H9 (cell line): ENCODE measurements around the gene THTPA. TPM values are rescaled to one million over a fixed set of nuclear protein-coding genes. Genes with fewer than 3 reads are reported as not detected.

ENCODE experiments used
- DNase-seq: peaks from one replicate; pipeline ENCODE4 v3.0.0-alpha.2; 2017
- H2AFZ ChIP-seq: one replicate; pipeline ENCODE4 v1.6.1; 2013; ENCODE audit warnings: mild to moderate bottlenecking, low read length, control low read depth, moderate library complexity
- H2AK5ac ChIP-seq: 2 replicates; pipeline ENCODE4 v1.6.1; 2013; ENCODE audit warnings: low read length, control low read depth, mixed read lengths; ENCODE audit not compliant: insufficient read length
- H2BK120ac ChIP-seq: one replicate; pipeline ENCODE4 v1.6.1; 2013; ENCODE audit warnings: low read depth, mild to moderate bottlenecking, low read length, control low read depth, inconsistent platforms; ENCODE audit not compliant: poor library complexity, severe bottlenecking
- H2BK12ac ChIP-seq: 2 replicates; pipeline ENCODE4 v1.6.1; 2013; ENCODE audit warnings: low read length, control low read depth, mixed read lengths, low read depth; ENCODE audit not compliant: insufficient read length
- H2BK15ac ChIP-seq: 2 replicates; pipeline ENCODE4 v1.6.1; 2013; ENCODE audit warnings: low read depth, low read length, control low read depth
- H2BK20ac ChIP-seq: one replicate; pipeline ENCODE4 v1.6.1; 2013; ENCODE audit warnings: low read depth, mild to moderate bottlenecking, low read length, control low read depth, inconsistent platforms; ENCODE audit not compliant: poor library complexity, severe bottlenecking
- H2BK5ac ChIP-seq: 2 replicates; pipeline ENCODE4 v1.6.1; 2013; ENCODE audit warnings: low read length, control low read depth, mixed read lengths; ENCODE audit not compliant: insufficient read length
- H3K14ac ChIP-seq: 2 replicates; pipeline ENCODE4 v1.6.1; 2013; ENCODE audit warnings: low read length, control low read depth; ENCODE audit not compliant: insufficient read depth
- H3K18ac ChIP-seq: 2 replicates; pipeline ENCODE4 v1.6.1; 2013; ENCODE audit warnings: low read depth, mild to moderate bottlenecking, mixed read lengths, low read length, control low read depth; ENCODE audit not compliant: insufficient read length
- H3K23ac ChIP-seq: 2 replicates; pipeline ENCODE4 v1.6.1; 2013; ENCODE audit warnings: low read length, control low read depth, mixed read lengths, low read depth; ENCODE audit not compliant: insufficient read length
- H3K23me2 ChIP-seq: 2 replicates; pipeline ENCODE4 v1.6.1; 2013; ENCODE audit warnings: low read depth, mild to moderate bottlenecking, mixed read lengths, low read length, control low read depth; ENCODE audit not compliant: insufficient read length, poor library complexity, severe bottlenecking
- H3K27ac ChIP-seq: 2 replicates; pipeline ENCODE4 v1.5.1; 2013; ENCODE audit warnings: low read length, control low read depth, mixed read lengths, low read depth; ENCODE audit not compliant: insufficient read length
- H3K27me3 ChIP-seq: 2 replicates; pipeline ENCODE4 v1.6.1; 2013; ENCODE audit warnings: low read length, control low read depth, inconsistent platforms; ENCODE audit not compliant: insufficient read depth
- H3K4ac ChIP-seq: 2 replicates; pipeline ENCODE4 v1.6.1; 2013; ENCODE audit warnings: low read depth, mild to moderate bottlenecking, control low read depth, inconsistent platforms, low read length, moderate library complexity
- H3K4me1 ChIP-seq: 2 replicates; pipeline ENCODE4 v1.6.1; 2013; ENCODE audit warnings: low read length, control low read depth, inconsistent platforms; ENCODE audit not compliant: insufficient read depth
- H3K4me2 ChIP-seq: 2 replicates; pipeline ENCODE4 v1.6.1; 2013; ENCODE audit warnings: low read length, control low read depth, mixed read lengths; ENCODE audit not compliant: insufficient read length, insufficient read depth
- H3K56ac ChIP-seq: 2 replicates; pipeline ENCODE4 v1.6.1; 2013; ENCODE audit warnings: low read depth, mild to moderate bottlenecking, mixed read lengths, low read length, control low read depth; ENCODE audit not compliant: insufficient read length
- H3K79me1 ChIP-seq: 2 replicates; pipeline ENCODE4 v1.6.1; 2013; ENCODE audit warnings: low read depth, mild to moderate bottlenecking, moderate library complexity, low read length, control low read depth, inconsistent platforms; ENCODE audit not compliant: insufficient read depth, poor library complexity, severe bottlenecking
- H3K79me2 ChIP-seq: 2 replicates; pipeline ENCODE4 v1.6.1; 2013; ENCODE audit warnings: low read length, control low read depth, inconsistent platforms; ENCODE audit not compliant: insufficient read depth
- H3K9ac ChIP-seq: 2 replicates; pipeline ENCODE4 v1.6.1; 2013; ENCODE audit warnings: low read length, control low read depth, mixed read lengths; ENCODE audit not compliant: insufficient read length; ENCODE audit errors: extremely low read depth
- H3K9me3 ChIP-seq: one replicate; pipeline ENCODE4 v1.6.1; 2013; ENCODE audit warnings: low read depth, low read length, inconsistent platforms; ENCODE audit not compliant: control insufficient read depth
- H3T11ph ChIP-seq: one replicate; pipeline ENCODE4 v1.6.1; 2013; ENCODE audit warnings: mild to moderate bottlenecking, low read length, control low read depth, inconsistent platforms
- H4K20me1 ChIP-seq: one replicate; pipeline ENCODE4 v1.6.1; 2013; ENCODE audit not compliant: control insufficient read depth, insufficient read length, insufficient read depth
- H4K5ac ChIP-seq: 2 replicates; pipeline ENCODE4 v1.6.1; 2013; ENCODE audit warnings: low read depth, mild to moderate bottlenecking, mixed read lengths, low read length, control low read depth; ENCODE audit not compliant: insufficient read length
- H4K8ac ChIP-seq: replicated peaks from 2 replicates; pipeline ENCODE4 v1.6.1; 2013; ENCODE audit warnings: low read length, control low read depth, mixed read lengths, low read depth; ENCODE audit not compliant: insufficient read length
- H4K91ac ChIP-seq: 2 replicates; pipeline ENCODE4 v1.6.1; 2013; ENCODE audit warnings: low read depth, mild to moderate bottlenecking, moderate library complexity, mixed read lengths, low read length, control low read depth; ENCODE audit not compliant: insufficient read length
- H3K27ac Mint-ChIP-seq, 3 experiments: 2 replicates in 2 of 3; 3 replicates in 1 of 3; pipeline ENCODE4 v1.8.0; 2020 to 2021; ENCODE audit warnings: mixed read lengths in 3 of 3, mild to moderate bottlenecking in 1 of 3, moderate library complexity in 1 of 3
- H3K27me3 Mint-ChIP-seq: 2 replicates; pipeline ENCODE4 v1.8.0; 2021; ENCODE audit warnings: low read depth, mild to moderate bottlenecking, moderate library complexity, mixed read lengths
- H3K36me3 Mint-ChIP-seq, 3 experiments: 2 replicates in 2 of 3; 3 replicates in 1 of 3; pipeline ENCODE4 v1.8.0; 2020 to 2021; ENCODE audit warnings: low read depth in 3 of 3, mixed read lengths in 3 of 3; ENCODE audit not compliant: insufficient read depth in 1 of 3
- H3K4me1 Mint-ChIP-seq, 2 experiments: 2 replicates each; pipeline ENCODE4 v1.8.0; 2020; ENCODE audit warnings: mixed read lengths in 2 of 2
- H3K4me3 Mint-ChIP-seq, 2 experiments: 2 replicates in 1 of 2; 3 replicates in 1 of 2; pipeline ENCODE4 v1.8.0; 2020 to 2021; ENCODE audit warnings: mild to moderate bottlenecking in 2 of 2, mixed read lengths in 2 of 2, moderate library complexity in 1 of 2
- H3K9me3 Mint-ChIP-seq, 2 experiments: 2 replicates in 1 of 2; 3 replicates in 1 of 2; pipeline ENCODE4 v1.8.0; 2020; ENCODE audit warnings: mild to moderate bottlenecking in 2 of 2, mixed read lengths in 2 of 2, moderate library complexity in 1 of 2
- CTCF ChIP-seq: fragments of 200-600 bp; sonication (generic); conservative IDR thresholded peaks from 3 replicates; pipeline ENCODE4 v1.8.0; 2021; ENCODE audit warnings: antibody characterized with exemption, mild to moderate bottlenecking
- WGBS: extraction: QIAGEN DNeasy Blood & Tissue Kit; methylation state at CpG from one replicate; pipeline ENCODE4 v1.1.7; 2013; ENCODE audit warnings: missing lambda C conversion rate, low lambda C conversion rate, mixed read lengths; ENCODE audit not compliant: insufficient read length; ENCODE audit errors: extremely low coverage; 5-methylcytosine and 5-hydroxymethylcytosine counted together
- total RNA-seq: library from RNA; stranded (reverse); gene quantifications from 2 replicates; pipeline ENCODE4 v1.2.1, GENCODE V29; 2021

The THTPA gene
- total RNA-seq, 1 experiment from 2014 or later, result 15.6 TPM

GRCh38 chr14:23573384-23574015 is 17.4 kb downstream of the THTPA start:
- Histone ChIP-seq H2AFZ (no peak overlapping the region), H2BK20ac (no peak overlapping the region), H3K79me1 (no peaks in the 10 kb centered on the region), H3T11ph (no peak overlapping the region), H3K23ac (no peak overlapping the region), H4K91ac (no peak overlapping the region), H3K14ac (no peak overlapping the region), H2BK12ac (no peak overlapping the region), H3K9ac (no peak overlapping the region), H3K79me2 (no peaks in the 10 kb centered on the region), H2BK15ac (no peak overlapping the region), H2BK5ac (no peak overlapping the region), H4K8ac (no peak overlapping the region), H3K23me2 (peaks cover 29% of the 10 kb centered on the region), H2AK5ac (no peak overlapping the region), H2BK120ac (no peak overlapping the region), H3K18ac (no peak overlapping the region), H3K9me3 (no peaks in the 10 kb centered on the region), H3K4me2 (no peak overlapping the region), H3K27ac (no peak overlapping the region), H3K56ac (no peak overlapping the region), H3K4ac (no peak overlapping the region), H3K27me3 (peaks cover 7% of the 10 kb centered on the region; the same call in 1 of the 2 replicates), H4K5ac (no peak overlapping the region), H4K20me1 (peaks cover 5% of the 10 kb centered on the region), H3K4me1 (peaks cover 4% of the 10 kb centered on the region; the same call in 1 of the 2 replicates)
- WGBS, result no CpG with 5 or more reads among the region's 5 CpGs
- H3K4me1 Mint-ChIP-seq, result peaks cover 36 to 39% of the 10 kb centered on the region in 2 experiments
- peaks cover 52% of the 10 kb centered on the region for H3K27me3 Mint-ChIP-seq
- DNase-seq, result no peak
- no peak overlapping the region for H3K27ac Mint-ChIP-seq
- TF ChIP-seq CTCF, result no peak
- H3K36me3 Mint-ChIP-seq, result peaks cover 0 to 39% (median 30%) of the 10 kb centered on the region in 3 experiments; a peak in 5 of 7 replicates
- peak overlapping the region in 1 of 2 experiments; percentile 7; a peak in 2 of 5 replicates for H3K4me3 Mint-ChIP-seq
- no peaks in the 10 kb centered on the region; a peak in 1 of 5 replicates for H3K9me3 Mint-ChIP-seq
